ENCODE results near the gene SLC18B1.
"Not testable (repeated sequence)": the region's sequence is repeated elsewhere in the genome, so short reads cannot be mapped to it uniquely, and the experiment has no call there.

SLC18B1 gene

DNA sequence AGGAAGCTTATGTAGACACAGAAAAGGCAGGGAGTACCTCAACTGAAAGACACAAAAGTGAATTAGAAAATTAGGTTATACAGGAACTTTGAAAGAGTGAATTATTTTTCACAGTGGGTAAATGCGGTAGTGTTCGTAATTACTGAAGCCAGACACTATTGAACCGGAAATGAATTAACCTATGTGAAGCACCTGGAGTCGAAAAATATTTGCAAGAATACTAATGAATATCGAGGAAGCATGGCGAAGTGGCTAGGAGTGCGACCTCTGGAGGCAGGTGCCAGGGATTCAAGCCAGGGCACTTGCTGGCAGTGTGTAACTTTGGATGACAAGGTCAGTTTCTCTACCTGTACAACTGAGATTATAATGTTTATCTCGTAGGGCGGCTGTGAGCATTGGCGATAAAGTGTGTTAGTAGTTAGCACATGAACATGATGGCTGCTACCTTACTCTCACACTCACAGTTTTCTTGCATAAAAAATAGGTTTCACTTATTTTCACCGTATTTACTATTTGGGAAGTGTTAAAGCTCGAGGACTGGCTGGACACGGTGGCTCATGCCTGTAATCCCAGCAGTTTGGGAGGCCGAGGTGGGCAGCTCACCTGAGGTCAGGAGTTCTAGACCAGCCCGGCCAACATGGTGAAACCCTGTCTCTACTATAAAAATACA lies 567 bp upstream of the SLC18B1 start:
- peak; percentile 24 for DNase-seq

DNA sequence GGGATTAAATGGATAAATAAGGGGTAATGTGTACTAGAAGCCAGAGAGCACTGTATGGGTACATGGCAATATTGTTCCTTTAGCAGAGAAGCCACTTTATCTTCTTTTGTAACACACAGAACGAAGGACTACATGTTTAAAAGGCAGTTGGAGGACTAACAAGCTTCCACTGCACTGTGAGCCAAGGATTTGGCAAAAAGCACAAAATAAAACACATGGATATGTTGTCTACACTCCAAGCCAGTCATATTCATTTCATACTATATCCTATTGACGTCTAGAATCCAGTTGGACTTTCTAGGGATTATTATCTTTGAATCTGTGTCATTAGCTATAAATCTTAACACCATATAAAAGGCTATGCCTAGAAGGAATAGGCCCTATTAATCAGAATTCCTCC lies 3.0 kb downstream of the SLC18B1 start:
- DNase-seq: no peak

DNA sequence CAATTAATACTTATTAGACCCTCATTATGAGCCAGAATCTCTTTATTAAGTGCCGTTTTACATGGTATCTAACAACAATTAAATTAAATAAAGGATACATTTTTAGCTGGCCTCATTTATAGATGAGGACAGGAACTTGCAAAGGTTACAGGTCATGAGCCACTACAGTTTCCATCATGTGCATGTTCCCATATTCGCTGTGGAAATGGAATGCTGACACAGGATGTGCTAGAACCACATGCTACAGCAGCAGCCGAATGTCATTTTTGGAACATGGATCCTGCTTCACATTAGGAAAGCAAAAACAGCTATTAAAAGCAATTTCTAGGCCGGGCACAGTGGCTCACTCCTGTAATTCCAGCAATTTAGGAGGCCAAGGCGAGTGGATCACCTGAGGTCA lies 5.9 kb downstream of the SLC18B1 start:
- DNase-seq: no peak

DNA sequence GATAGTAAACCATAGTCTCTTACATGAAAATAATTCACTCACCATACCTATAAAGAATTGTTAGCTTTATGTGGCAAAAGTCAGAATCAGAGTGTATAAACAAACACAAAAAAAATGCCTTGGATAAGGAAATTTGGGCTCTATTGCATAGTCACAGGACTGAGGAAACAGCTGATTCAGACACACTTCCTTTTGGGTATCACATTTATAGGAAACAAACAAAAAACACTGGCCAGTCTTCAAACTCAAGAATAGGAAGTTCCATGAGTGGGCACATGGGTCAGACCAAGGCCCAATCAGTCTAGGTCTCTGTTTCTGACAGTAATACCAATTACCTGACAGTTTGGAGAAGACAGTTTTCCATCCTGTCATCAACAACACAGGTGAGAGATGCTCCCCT lies 8.0 kb downstream of the SLC18B1 start:
- no peak for DNase-seq

DNA sequence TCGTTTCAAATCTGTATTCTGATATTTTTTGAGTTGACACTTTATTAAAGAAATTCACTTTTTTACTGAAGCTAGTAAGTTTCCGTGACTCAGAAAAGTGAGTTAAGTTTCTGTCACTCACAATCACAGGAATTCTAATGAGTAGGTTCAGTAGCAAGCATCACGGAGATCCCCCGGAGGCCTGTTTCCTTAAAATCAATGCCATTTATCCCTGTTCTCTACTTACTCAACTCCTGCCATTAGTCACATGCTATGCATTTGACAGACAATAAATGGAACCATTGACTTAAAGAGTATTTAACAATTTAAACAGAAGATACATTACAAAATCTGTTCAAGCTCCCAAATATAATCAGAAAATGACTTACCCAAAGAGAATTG lies 9.1 kb downstream of the SLC18B1 start:
- no peak for DNase-seq

DNA sequence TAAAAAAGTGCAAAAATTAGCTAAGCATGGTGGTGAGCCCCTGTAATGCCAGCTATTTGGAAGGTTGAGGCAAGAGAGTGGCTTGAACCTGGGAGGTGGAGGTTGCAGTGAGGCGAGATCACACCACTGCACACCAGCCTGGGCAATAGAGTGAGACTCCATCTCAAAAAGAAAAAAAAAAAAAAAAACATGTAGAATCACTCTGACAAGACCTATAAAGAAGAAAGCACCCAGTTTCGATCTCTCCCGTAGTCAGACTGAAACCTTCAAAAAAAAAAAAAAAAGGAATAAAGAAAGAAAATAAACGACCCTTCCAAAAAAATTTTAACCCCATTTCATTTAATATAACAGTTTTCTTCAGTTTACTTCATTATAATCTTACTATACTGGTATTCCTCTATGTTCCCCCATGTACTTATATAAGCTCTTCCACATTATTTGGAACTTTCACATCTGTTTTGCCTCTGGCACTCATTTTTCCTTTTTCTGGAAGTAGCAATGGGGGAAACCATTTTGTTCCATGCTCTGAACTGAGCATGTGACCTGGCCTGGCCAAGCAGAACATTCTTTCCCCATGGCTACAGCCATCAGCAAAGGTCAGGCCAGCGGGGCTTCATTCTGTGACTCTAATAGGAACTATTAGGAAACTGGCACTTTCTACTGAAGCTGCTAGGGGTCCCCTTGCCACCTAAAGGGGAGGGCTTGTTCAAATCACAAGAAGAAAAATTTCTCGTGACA lies 9.6 kb downstream of the SLC18B1 start:
- DNase-seq: no peak

DNA sequence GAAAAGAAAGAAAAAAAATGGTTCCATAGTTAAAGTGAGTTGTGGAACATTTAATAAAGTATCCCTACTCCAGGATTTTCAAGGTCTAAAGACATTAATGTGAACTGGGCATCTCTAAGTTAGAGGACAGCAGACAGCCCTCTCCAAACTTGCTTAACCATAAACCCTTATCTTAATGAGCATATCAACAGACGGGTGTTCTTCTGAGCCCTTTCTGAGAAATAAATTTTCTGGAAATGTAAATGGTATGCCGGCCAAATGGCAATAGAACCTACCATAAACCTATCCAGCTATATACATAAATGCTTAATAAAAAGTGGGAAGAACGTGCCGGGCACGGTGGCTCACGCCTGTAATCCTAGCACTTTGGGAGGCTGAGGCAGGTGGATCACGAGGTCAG lies 12.5 kb downstream of the SLC18B1 start:
- DNase-seq: no peak

DNA sequence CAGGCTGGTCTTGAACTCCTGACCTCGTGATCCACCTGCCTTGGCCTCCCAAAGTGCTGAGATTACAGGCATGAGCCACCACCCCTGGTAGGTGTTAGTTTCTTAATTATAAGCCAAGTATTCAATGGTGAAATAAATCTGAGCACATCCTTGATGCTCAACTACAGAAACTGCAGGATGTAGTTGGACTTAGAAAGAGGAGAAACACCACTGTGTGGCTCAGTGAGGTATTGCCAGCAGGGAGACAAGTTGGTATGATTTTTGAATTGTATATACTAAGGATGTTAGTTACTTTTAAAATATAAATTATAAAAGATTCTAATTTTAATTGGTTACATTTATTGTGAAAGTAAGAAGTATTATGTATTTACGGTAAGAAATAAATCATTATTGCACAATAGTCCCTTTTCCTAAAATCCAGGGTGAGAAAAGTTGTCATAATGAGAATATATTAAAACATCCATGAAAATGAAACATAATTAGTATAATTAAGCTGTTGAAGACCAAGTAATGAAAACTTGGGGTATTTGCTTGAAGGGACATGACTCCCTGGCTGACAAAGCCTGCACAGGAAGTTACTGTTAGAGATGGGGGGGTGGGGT lies 17.6 kb downstream of the SLC18B1 start:
- DNase-seq: no peak

DNA sequence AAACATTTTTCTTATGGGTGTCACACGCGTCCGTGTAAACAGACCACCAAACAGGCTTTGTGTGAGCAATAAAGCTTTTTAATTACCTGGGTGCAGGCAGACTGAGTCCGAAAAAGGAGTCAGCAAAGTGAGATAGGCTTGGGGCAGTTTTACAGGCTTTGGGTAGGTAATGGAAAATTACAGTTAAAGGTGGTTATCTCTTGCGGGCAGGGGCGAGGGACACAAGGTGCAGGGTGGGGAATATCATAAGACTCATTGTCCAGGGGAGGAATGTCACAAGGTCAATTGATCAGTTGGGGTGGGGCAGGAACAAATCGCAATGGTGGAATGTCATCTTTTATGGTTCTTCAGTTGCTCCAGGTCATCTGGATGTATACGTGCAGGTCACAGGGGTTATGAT lies 20.6 kb downstream of the SLC18B1 start:
- DNase-seq: not testable (repeated sequence)

DNA sequence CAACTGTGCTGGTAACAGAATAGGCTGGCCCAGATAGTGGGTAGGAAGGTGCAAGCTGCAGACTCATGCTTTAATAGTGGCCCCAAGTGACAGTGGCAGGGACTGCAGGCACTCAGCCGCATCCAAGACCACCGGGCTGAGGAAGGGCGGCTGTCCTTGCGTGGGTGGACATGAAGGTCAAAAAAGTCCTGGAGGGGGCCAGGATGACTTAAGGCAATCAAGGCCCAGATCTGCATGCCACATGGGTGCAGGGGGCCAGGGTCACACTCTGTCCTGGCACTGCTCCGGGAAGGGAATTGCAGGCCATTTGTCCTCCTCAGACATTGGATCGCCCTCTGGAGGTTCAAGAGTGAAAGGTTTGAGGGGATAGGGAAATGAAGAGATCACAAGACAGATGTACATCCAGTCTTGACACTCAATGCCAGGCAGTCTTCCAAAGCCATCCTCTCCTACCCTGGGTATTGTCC lies 30.4 kb downstream of the SLC18B1 start:
- DNase-seq: no peak

DNA sequence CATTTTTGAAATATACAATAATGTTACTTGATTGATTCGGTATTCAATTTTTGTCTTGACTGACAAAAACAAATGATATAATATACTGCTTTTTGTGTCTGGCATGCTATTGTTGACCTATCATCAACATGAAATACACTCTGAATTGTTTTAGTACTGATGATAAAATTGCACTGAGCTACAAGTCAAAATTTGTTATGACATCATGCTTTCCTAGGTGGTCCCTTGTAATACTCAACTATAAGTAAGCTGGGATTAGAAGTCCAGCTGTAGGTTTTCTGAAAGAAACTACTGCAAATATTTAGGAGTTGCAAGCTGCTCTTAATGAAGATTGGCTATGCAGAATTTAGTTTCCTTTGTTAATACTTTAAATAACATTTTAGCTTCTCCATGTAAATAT lies 32.9 kb downstream of the SLC18B1 start:
- no peak for DNase-seq

DNA sequence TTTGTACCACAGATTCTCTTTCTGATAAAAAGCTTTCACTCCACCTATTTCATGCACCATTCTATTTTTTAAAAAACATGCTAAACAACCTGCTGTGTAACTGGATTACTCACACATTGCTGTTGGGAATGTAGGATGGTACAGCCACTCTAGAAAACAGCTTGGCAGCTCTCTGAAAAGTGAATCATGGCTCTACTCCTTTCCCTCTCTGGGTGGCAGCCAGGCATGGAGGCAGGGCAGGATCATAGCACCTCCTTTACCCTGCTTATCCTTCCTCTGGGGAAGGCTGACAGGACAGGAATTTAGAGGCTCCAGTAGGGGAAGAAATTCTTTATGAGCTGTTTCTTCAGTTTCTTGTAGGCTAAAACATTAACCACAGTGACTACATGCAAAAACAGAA lies 34.1 kb downstream of the SLC18B1 start:
- peak; percentile 73 for DNase-seq

DNA sequence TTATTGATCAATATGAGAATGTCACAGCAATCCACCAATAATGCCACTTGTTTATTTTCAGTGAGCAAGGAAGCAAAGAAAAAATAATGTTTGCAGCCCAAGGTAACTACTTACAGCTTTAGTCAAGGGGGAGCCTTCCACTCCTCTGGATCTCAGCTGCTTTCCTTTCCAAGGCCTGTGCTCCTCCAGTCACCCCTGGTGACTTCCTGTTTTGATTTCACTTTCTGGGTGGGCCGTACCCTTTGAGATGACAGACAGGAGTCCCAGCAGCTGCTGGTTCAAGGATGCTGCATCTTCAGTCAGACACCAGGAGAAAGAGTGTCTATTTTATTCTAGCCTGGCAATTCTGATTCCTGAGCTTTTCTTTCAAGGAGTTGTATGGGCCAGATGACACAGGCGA lies 35.2 kb downstream of the SLC18B1 start:
- no peak for DNase-seq

DNA sequence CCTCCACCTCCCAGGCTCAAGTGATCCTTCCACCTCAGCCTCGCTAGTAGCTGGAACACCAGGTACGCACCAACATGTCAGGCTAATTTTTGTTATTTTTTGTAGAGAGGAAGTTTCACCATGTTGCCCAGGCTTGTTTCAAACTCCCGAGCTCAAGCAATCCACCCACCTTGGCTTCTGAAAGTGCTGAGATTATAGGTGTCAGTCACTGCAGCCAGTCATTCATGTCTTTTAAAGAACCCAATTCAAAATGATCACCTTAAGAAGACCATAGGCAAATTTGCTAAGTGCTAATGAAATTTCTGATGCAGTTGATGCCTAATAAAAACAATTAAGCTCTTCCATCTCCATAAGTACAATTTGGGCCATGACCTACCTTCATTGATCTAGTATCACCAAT lies 38.2 kb downstream of the SLC18B1 start:
- no peak for DNase-seq

DNA sequence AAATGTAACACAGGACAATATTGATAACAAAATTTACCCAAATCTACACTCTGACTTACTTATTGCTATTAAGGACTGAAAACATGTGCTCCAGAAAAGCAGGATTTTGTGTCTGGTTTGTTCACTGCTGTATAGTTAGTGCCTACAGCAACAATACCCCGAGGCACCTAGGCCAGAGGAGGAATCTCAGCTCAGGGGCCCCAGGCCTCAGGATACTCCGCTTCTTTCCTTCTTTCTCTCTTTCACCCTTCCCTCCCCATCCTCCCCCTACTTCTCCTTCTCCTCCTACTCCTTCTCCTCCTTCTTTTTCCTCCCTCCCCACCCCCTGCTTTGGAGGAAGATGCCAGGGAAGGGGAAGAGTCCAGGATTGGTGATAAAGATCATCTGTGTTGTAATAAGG lies 39.7 kb downstream of the SLC18B1 start:
- no peak for DNase-seq

DNA sequence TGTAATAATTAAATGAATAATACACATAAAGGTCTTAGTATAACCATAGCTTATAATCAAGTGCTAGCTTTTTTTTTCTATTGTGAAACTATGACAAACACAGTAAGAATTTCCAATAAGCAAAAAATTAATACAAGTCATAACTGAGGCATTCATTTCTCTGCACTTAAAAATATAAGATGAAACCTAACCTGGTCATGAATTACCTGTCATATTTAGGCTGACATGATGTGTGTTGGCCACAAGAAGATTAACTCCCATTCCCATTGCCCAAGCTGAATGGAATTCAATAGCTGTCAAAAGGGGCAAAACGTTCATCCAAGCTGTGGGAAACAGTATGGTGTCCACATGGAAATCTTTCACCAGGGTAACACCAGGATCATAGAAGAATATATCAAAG lies 46.2 kb downstream of the SLC18B1 start:
- DNase-seq: no peak

DNA sequence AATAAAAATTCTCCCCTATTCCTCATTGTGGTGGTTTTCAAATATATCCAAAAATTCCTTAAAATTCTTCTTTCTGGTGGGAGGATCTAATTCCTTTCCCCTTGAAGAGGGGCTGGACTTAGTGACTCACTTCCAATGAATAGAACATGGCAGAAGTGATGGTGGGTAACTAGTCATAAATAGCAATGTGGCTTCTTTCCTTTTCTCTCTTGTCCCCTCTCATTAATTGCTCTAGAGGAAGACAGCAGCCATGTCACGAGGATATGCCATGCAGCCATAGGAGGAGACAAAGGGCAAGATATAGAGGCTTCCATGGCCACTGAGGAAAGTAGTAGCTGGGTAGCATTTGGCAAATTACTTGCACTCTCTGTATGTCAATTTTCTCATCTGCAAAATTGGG lies 46.6 kb downstream of the SLC18B1 start:
- no peak for DNase-seq

DNA sequence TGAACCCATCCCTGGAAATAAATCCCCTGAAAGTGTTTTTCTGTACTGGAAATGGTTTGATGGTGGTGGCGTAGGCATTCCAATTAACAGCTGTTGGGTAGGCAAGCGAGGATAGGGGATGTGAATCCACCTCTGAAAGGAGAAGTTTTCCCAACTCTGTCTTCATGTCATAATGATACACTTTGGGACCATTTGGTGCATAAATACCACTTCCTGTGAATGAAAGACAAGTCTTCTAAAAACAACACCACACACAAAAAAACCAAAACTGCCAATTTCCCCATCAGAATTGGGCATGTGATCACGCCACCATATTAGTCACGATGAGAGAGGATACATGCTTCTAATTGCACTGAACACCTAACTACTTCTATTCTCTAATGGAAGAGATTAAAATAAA lies 47.1 kb downstream of the SLC18B1 start:
- DNase-seq: no peak

DNA sequence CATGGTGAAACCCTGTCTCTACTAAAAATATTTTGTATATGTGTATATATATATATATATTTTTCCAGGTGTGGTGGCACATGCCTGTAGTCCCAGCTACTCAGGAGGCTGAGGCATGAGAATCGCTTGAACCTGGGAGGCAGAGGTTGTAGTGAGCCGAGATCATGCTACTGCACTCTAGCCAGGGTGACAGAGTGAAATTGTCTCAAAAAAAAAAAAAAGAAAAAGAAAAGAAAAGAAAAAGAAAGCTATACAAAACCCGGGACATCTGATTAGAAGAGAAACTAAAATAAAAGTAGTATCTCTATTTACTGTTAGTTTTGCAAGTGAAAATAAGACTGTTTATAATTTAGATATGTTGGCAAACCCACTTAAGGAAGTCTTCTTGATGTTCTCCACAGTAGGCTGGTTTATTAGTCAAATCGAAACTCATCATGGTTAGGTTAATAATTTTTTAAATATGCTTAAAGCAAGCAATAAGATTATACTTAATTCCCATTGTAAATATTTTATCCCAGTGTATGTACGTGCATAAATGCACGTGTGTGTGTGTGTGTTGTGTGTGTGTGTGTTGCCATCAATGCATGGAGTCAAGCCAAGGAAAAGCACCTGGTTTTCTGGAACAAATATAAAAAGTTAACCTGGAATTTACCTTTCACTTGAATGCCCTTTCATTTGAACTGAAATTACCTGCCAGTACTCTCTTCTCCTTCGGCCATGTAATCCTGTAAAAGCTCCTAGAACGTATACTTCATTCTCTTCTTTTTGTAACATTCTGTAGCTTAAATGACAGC lies 47.8 kb downstream of the SLC18B1 start:
- DNase-seq: no peak

DNA sequence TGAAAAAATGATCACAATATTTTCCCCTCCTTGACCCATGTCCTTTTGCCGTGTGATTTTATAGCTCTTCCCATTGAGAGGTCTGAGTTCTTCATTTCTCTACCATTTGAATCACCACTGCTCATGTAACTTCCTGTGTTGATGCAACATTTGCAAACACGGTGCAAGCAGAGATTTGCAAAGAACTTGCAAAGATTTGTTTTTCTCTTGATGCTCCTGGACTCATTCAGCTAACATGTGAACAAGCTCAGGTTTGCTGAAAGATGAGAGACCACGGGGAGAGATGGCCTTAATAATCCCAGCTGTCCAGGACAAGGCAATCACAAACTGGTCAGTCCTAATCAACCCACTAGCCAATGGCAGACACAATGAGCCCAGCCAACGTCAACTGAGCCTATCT lies 49.3 kb downstream of the SLC18B1 start:
- no peak for DNase-seq

DNA sequence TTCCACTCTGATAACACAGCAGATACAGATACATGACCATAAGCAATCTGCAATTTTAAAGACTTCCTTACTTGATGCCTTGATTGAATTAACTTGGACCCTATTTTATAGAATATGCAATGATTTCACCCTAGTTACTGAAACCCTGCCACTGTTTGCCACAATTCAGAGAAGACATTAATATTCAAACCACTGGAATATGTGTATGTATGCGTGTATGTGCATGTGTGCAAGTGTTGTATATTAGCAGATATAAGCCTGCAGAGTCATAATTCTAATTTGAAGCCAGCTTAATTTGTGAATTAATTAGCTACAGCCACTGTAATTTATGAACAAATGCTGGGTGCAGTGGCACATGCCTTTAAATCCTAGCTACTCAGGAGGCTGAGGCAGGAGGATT lies 50.0 kb downstream of the SLC18B1 start:
- no peak for DNase-seq

DNA sequence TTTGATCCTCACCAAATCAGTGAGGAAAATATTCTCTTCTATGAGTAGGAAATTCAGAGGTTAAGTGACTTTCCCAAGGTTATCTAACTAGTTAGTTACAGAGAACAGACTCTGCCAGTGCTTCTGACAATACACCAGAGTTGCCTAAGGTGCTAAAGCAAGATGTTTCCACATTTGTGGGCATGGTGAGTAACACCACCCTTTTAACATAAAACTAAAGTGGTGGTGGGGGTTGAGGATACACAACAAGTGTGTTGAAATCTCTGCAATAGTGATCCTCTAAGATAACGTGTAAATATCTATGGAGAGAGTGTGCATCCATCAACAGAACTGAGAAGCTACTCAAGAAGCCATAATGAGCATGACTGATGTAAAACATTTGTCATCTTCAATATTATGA lies 52.4 kb downstream of the SLC18B1 start:
- no peak for DNase-seq

DNA sequence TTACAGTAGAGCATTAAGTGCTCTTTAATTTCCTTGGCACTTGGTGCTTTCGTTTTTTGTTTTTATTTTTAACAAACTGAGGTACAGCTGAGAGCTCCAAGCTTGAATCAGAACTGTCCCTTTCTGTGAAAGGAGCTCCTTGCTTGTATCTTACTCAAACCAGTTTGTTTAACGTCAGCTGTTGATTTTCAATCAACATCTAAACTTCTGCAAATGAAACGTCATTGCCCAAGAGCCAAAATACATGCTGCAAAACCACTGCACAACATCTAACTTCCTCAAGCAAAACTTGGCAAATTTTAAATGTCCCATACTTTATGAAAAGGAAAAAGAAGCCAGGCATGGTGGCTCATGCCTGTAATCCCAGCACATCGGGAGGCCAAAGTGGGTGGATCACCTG lies 55.9 kb downstream of the SLC18B1 start:
- no peak for DNase-seq

DNA sequence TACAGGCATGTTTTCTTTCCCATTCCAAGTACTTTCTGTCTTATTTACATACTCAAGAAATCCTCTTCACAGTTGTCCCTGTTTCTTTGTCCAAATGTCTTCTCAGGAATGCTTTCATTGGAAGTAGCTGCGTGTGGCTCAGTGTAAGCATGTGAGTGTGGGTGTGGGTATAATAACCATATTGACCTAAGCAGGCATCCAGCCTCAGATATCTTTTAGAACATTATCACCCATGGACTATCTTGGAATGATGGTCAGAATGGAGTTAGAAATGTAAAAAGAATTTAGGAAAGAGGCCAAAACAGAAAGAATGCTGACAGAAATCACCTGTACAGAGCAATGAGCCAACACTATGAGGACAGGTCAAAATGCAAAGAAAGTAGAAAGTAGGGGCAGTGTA lies 57.2 kb downstream of the SLC18B1 start:
- no peak for DNase-seq

All from amniotic stem cell (primary cell).